ENCODE results near the gene PACS1. TPM values are rescaled to one million over a fixed set of nuclear protein-coding genes. Genes with fewer than 3 reads are reported as not detected.

PACS1 gene
- total RNA-seq, 1 experiment from 2014 or later, result 41.1 TPM

DNA sequence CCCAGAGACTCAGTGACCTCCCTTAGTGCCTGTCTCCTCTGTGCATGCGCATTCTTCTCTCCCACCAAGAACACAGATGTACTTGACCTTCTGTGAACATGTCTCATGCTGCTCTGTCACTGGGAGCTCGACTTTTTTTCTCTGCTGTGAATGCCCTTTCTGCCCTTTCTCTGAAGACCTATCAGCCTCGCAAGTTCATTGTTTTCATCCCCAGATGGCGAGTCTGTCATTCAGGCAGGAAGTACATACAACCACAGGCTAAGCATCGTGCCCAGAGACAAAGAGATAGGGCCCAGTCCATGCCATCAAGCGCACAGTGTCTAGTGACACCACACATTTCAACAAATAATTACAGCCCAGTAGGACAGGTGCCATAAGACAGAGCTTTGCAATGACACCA lies 148.0 kb downstream of the PACS1 start:
- H3K4me1 ChIP-seq (ENCODE audit: control insufficient read depth in 1 of 2, insufficient read depth in 2 of 2, low read length in 2 of 2), result peaks cover 0 to 8% of the 10 kb centered on the region in 2 experiments; a peak in 1 of 4 replicates
- ATAC-seq, result no peak
- no peaks in the 10 kb centered on the region for H3K27me3 ChIP-seq (ENCODE audit: insufficient read depth, low read length)
- H3K27ac ChIP-seq (ENCODE audit: low read depth, low read length), result no peak overlapping the region
- H3K4me2 ChIP-seq (ENCODE audit: low read length), result no peak overlapping the region
- H2AFZ ChIP-seq (ENCODE audit: low read depth, low read length, poor library complexity, severe bottlenecking), result no peak overlapping the region
- H3K9me3 ChIP-seq (ENCODE audit: control insufficient read depth in 1 of 2, insufficient read depth in 1 of 2, low read depth in 1 of 2, low read length in 2 of 2), result no peaks in the 10 kb centered on the region
- H3K4me3 ChIP-seq (replicated peaks in 1 of 2; ENCODE audit: low read depth in 1 of 2, low read length in 2 of 2), result no peak overlapping the region
- no peak for TF ChIP-seq ZBTB33 (IDR thresholded peaks at IDR 0.05; ENCODE audit: extremely low read depth, insufficient replicate concordance, low read length)
- TF ChIP-seq, protein P1, sequence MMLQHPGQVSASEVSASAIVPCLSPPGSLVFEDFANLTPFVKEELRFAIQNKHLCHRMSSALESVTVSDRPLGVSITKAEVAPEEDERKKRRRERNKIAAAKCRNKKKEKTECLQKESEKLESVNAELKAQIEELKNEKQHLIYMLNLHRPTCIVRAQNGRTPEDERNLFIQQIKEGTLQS (IDR thresholded peaks at IDR 0.05), result no peak
- TF ChIP-seq EZH2phosphoT487 (IDR thresholded peaks at IDR 0.05; ENCODE audit: borderline replicate concordance), result no peak
- ChIA-PET RAD21 (ENCODE audit: low non-redundant PET in 1 of 2, low total read pairs in 2 of 2, uncharacterized antibody in 2 of 2, unreplicated experiment in 2 of 2) (no interaction called here), POLR2A (no interaction called here), CTCF (no interaction called here)
- BruUV-seq (replicated peaks), result no TSS peak
- no peaks in the 10 kb centered on the region for H4K20me1 ChIP-seq (ENCODE audit: insufficient read depth)
- H3K79me2 ChIP-seq (ENCODE audit: insufficient read depth, low read length), result no peaks in the 10 kb centered on the region
- intact Hi-C loops (cut with micrococcal nuclease), result no loop called here
- no peaks in the 10 kb centered on the region for H3K9me2 ChIP-seq (ENCODE audit: insufficient read depth)
- H3K36me3 ChIP-seq (ENCODE audit: control insufficient read depth in 1 of 2, insufficient read depth in 2 of 2, low read length in 2 of 2), result peaks cover 0 to 2% of the 10 kb centered on the region in 2 experiments; a peak in 1 of 4 replicates
- no peak for DNase-seq (ENCODE audit: low read depth, low spot score)
- H3K9ac ChIP-seq (ENCODE audit: low read length), result no peak overlapping the region

- no peak for ATAC-seq
- ChIA-PET CTCF (no interaction called here), POLR2A (no interaction called here), RAD21 (ENCODE audit: low non-redundant PET in 1 of 2, low total read pairs in 2 of 2, uncharacterized antibody in 2 of 2, unreplicated experiment in 2 of 2) (no interaction called here)
- H3K79me2 ChIP-seq (ENCODE audit: insufficient read depth, low read length), result no peaks in the 10 kb centered on the region
- no peak overlapping the region for H2AFZ ChIP-seq (ENCODE audit: low read depth, low read length, poor library complexity, severe bottlenecking)
- intact Hi-C loops (cut with micrococcal nuclease), result no loop called here
- no peak overlapping the region for H3K4me2 ChIP-seq (ENCODE audit: low read length)
- H3K4me1 ChIP-seq (ENCODE audit: control insufficient read depth in 1 of 2, insufficient read depth in 2 of 2, low read length in 2 of 2), result peaks cover 0 to 8% of the 10 kb centered on the region in 2 experiments; a peak in 1 of 4 replicates
- H3K4me3 ChIP-seq (replicated peaks in 1 of 2; ENCODE audit: low read depth in 1 of 2, low read length in 2 of 2), result no peak overlapping the region
- no peak for DNase-seq (ENCODE audit: low read depth, low spot score)
- H3K27me3 ChIP-seq (ENCODE audit: insufficient read depth, low read length), result no peaks in the 10 kb centered on the region
- H3K9me3 ChIP-seq (ENCODE audit: control insufficient read depth in 1 of 2, insufficient read depth in 1 of 2, low read depth in 1 of 2, low read length in 2 of 2), result no peaks in the 10 kb centered on the region
- H3K9me2 ChIP-seq (ENCODE audit: insufficient read depth), result no peaks in the 10 kb centered on the region
- no peak for TF ChIP-seq POLR2AphosphoS5 (IDR thresholded peaks at IDR 0.05; ENCODE audit: low read depth, low read length)
- no peak for TF ChIP-seq EZH2 (IDR thresholded peaks at IDR 0.05)
- TF ChIP-seq TCF7L2 (IDR thresholded peaks at IDR 0.05; ENCODE audit: borderline replicate concordance, extremely low read depth, insufficient read depth, insufficient read length), result no peak
- no peak for TF ChIP-seq JUND (IDR thresholded peaks at IDR 0.05)
- TF ChIP-seq FOSL1 (IDR thresholded peaks at IDR 0.05; ENCODE audit: low read depth), result no peak
- TF ChIP-seq RAD21 (IDR thresholded peaks at IDR 0.05; ENCODE audit: low read depth), result no peak
- TF ChIP-seq ZFX (IDR thresholded peaks at IDR 0.05), result no peak
- H3K36me3 ChIP-seq (ENCODE audit: control insufficient read depth in 1 of 2, insufficient read depth in 2 of 2, low read length in 2 of 2), result peaks cover under 1 to 2% of the 10 kb centered on the region in 2 experiments; a peak in 1 of 4 replicates
- H3K9ac ChIP-seq (ENCODE audit: low read length), result no peak overlapping the region
- no peak overlapping the region for H3K27ac ChIP-seq (ENCODE audit: low read depth, low read length)
- H4K20me1 ChIP-seq (ENCODE audit: insufficient read depth), result no peaks in the 10 kb centered on the region
- BruUV-seq (replicated peaks), result no TSS peak
Observed at GRCh38 chr11:66218846-66219620, 149.0 kb downstream of the PACS1 start.

All from HCT116 (cell line).